Activated CD8-positive, alpha-beta T cell treated with anti-CD3 and anti-CD28 coated beads for 36 hours (primary cell): ENCODE data around the gene EBF3. TPM values are rescaled to one million over a fixed set of nuclear protein-coding genes. Genes with fewer than 3 reads are reported as not detected.

ENCODE experiments used
- ATAC-seq: fragments of 200-7000 bp; cut with Tn5 transposase; one replicate; pipeline ENCODE4 v1.10.0; 2021; ENCODE audit warnings: mild to moderate bottlenecking, moderate library complexity
- CTCF ChIA-PET: fragments of 350-600 bp; sonication (Branson Sonifier 250); formaldehyde crosslinking; loops from one replicate; lab custom pipeline; 2021; ENCODE audit warnings: antibody characterized with exemption; lab: Charles Lee
- POLR2A ChIA-PET: fragments of 350-600 bp; sonication (Branson Sonifier 250); formaldehyde crosslinking; loops from one replicate; lab custom pipeline; 2021; ENCODE audit warnings: antibody characterized with exemption; lab: Charles Lee
- DNase-seq: peaks from one replicate; pipeline ENCODE4 v3.0.0-alpha.2; 2020
- H3K27ac Mint-ChIP-seq: one replicate; pipeline ENCODE4 v1.8.0; 2021; ENCODE audit warnings: mild to moderate bottlenecking, mixed read lengths
- H3K27me3 Mint-ChIP-seq: one replicate; pipeline ENCODE4 v1.8.0; 2021; ENCODE audit warnings: mixed read lengths
- H3K36me3 Mint-ChIP-seq: one replicate; pipeline ENCODE4 v1.8.0; 2021; ENCODE audit warnings: low read depth, mixed read lengths
- H3K4me1 Mint-ChIP-seq: one replicate; pipeline ENCODE4 v1.8.0; 2021; ENCODE audit warnings: low read depth, mixed read lengths
- H3K4me3 Mint-ChIP-seq: one replicate; pipeline ENCODE4 v1.8.0; 2021; ENCODE audit warnings: mild to moderate bottlenecking, moderate library complexity, mixed read lengths
- H3K9me3 Mint-ChIP-seq: one replicate; pipeline ENCODE4 v1.8.0; 2021; ENCODE audit warnings: mixed read lengths
- CTCF ChIP-seq: fragments of 200-600 bp; IDR thresholded peaks from one replicate; pipeline ENCODE4 v1.8.0; 2022; ENCODE audit warnings: antibody characterized with exemption, mild to moderate bottlenecking
- intact Hi-C: fragments of 100-400 bp; cut with micrococcal nuclease; formaldehyde crosslinking; loops from one replicate; pipeline ENCODE4 v1.10.0; 2022
- total RNA-seq, 2 experiments: library from RNA; stranded (reverse); gene quantifications; one replicate each; pipeline ENCODE4 v1.2.3, GENCODE V29; 2021

The EBF3 gene
- total RNA-seq, 2 experiments from 2014 or later, result not detected

DNA sequence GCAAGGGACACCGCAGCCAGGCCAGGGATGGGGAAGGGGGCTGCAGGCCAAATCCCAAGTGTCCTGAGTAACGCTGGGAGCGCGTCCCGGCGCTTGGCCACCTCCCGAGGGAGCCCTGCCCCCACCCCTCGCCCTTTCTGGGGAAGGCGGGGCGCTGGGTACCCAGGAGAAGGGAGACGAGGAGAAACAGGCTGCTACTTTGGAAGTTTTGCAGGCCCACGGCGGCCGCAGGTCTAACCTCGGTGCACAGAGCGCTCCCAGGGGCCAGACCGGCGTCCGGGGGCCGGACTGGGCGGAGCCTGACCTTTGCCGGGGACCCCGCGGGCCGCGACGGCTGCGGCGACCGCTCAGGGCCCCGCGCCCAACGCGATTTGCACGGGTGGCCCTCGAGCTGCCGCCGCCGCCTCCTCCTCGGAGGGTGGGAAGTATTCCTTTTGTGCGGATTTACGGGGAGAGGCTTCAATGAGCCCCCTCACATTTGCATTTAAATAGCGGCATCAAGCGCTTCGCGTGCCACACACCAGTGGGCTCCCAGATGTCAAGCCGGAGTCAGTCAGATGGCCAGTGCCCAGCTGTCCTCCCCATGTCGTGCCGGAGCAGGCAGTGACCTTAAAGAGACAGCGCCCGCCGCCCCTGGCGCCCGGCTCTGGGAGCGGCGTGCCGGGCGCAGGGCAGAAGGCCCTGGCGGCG lies 3.0 kb upstream of the EBF3 start:
- CTCF ChIA-PET, result no interaction called here
- H3K4me1 Mint-ChIP-seq, result peaks cover 17% of the 10 kb centered on the region

GRCh38 chr10:129966370-129966888 lies 2.4 kb upstream of the EBF3 start:
- H3K4me1 Mint-ChIP-seq, result peaks cover 14% of the 10 kb centered on the region
- intact Hi-C loops, result no loop called here
- H3K36me3 Mint-ChIP-seq, result no peaks in the 10 kb centered on the region
- peaks cover 63% of the 10 kb centered on the region for H3K27me3 Mint-ChIP-seq
- no peak overlapping the region for H3K4me3 Mint-ChIP-seq
- no peak for DNase-seq
- no peaks in the 10 kb centered on the region for H3K9me3 Mint-ChIP-seq
- ATAC-seq, result no peak
- POLR2A ChIA-PET, result no interaction called here
- H3K27ac Mint-ChIP-seq, result no peak overlapping the region
- CTCF ChIA-PET, result interaction anchor here (0.6 to 0.8 kb wide), 3 partner anchors 9 to 1006 kb away, joined by 3 to 4 read pairs (median 3); no protein-coding TSS in a partner anchor
- no peak for TF ChIP-seq CTCF

More for the DNA sequence above, 3.0 kb upstream of the EBF3 start:
- DNase-seq, result no peak
- no peak for ATAC-seq
- Mint-ChIP-seq H3K4me3 (no peak overlapping the region), H3K27me3 (peaks cover 62% of the 10 kb centered on the region), H3K36me3 (no peaks in the 10 kb centered on the region), H3K9me3 (no peaks in the 10 kb centered on the region), H3K27ac (no peak overlapping the region)
- no peak for TF ChIP-seq CTCF
- POLR2A ChIA-PET, result no interaction called here
- intact Hi-C loops, result no loop called here

DNA sequence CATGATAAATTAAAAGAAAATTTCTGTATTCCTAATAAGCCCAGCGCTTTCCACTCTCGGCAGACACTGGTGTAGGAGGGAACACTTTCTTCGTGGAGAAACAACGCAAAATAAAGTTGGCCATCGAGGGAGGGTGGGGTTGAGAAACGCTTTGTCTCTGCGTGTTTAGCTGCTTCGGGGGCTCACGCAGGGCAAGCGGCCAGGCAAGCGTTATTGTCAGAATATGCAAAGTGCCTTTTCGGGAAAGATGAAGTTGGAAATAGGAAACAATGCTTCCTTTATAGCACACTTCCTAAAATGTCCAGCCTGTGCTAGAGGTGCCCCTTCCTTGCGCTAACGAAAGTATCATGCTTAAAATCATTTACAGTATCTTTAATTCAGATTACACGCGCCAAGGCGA lies 1.9 kb upstream of the EBF3 start:
- no peaks in the 10 kb centered on the region for H3K9me3 Mint-ChIP-seq
- DNase-seq (no peak), ATAC-seq (no peak)
- POLR2A ChIA-PET, result no interaction called here
- CTCF ChIA-PET, result interaction anchor here (0.6 to 0.8 kb wide), 3 partner anchors 9 to 1005 kb away, joined by 3 to 4 read pairs (median 3); no protein-coding TSS in a partner anchor
- intact Hi-C loops, result no loop called here
- H3K27me3 Mint-ChIP-seq, result peaks cover 66% of the 10 kb centered on the region
- no peak for TF ChIP-seq CTCF
- H3K36me3 Mint-ChIP-seq, result no peaks in the 10 kb centered on the region
- no peak overlapping the region for H3K4me3 Mint-ChIP-seq
- H3K4me1 Mint-ChIP-seq, result peaks cover 14% of the 10 kb centered on the region
- no peak overlapping the region for H3K27ac Mint-ChIP-seq

DNA sequence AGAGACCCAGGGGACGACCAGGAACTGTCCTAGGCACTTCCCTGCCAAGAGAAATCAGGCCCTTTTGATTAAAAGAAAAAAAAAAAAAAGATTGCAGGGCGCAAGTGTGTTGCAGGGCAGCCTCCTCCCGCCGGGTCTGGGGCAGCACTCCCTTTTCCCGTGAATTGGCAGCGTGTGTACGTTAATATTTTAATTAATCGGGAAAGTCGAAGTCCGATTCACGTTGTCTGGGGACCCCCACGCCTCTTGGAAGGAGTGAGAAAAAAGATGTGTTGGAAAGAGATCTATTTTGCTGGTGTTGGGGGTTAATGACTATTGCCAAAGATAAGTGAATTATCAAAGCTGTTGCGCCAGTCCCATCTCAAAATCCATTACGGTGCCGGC lies 1.3 kb upstream of the EBF3 start:
- CTCF ChIA-PET, result no interaction called here
- no peak overlapping the region for H3K27ac Mint-ChIP-seq

More for the DNA sequence above, 1.3 kb upstream of the EBF3 start:
- no peak for TF ChIP-seq CTCF
- peaks cover 19% of the 10 kb centered on the region for H3K4me1 Mint-ChIP-seq
- H3K27me3 Mint-ChIP-seq, result peaks cover 68% of the 10 kb centered on the region
- POLR2A ChIA-PET, result no interaction called here
- H3K9me3 Mint-ChIP-seq, result no peaks in the 10 kb centered on the region
- H3K36me3 Mint-ChIP-seq, result no peaks in the 10 kb centered on the region
- ATAC-seq (no peak), DNase-seq (no peak)
- intact Hi-C loops, result no loop called here
- no peak overlapping the region for H3K4me3 Mint-ChIP-seq
